Measurements from ENCODE around the gene CDC20B. TPM values are rescaled to one million over a fixed set of nuclear protein-coding genes. Genes with fewer than 3 reads are reported as not detected.

CDC20B gene
- total and polyA plus RNA-seq, 2 donors from 2014 or later, result 0.88 TPM; not detected in 1

- peak overlapping the region; percentile 58 to 64 (median 59) for H3K4me3 ChIP-seq (ENCODE audit: low read length in 3 of 3)
These were observed 782 bp upstream of the CDC20B start for GRCh38 chr5:55173687-55174230.

DNA sequence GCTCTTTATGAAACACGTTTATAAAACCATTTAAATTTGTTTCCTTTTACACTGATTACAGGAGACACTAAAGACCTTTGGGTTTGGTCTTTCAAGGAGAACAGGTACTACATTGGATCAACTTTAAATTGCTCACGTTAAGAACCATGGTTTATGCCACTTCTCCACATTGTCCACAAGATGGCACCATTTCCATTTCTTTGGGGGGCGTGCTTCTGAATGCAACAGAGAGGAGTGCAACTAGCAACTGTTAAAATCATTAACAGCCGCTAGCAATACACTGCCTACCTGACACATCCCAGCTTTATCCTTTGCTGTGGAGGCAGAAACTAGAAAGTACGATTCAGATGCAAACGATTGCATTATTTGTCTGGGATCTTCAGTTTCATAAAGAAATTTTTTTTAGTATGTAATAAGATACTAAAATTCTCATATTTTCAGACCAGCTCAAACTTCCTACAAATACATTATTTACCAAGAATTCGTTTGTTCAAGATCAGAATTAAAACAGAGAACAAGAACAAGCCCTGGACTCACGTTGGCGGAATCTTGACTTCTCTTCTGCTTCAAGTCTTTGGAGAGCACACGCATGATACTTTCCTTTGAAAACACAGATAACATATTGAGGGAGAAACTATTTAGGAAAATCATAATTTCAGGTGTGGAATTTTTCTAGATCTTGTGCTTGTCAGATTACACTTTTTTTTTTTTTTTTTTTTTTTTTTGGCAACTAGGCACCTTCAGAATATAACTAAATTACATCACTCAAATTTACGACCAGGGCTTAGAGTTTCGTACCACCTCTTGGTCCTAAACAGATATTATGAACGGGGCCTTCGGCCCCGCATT lies 702 bp downstream of the CDC20B start:
- TF ChIP-seq, protein P1, sequence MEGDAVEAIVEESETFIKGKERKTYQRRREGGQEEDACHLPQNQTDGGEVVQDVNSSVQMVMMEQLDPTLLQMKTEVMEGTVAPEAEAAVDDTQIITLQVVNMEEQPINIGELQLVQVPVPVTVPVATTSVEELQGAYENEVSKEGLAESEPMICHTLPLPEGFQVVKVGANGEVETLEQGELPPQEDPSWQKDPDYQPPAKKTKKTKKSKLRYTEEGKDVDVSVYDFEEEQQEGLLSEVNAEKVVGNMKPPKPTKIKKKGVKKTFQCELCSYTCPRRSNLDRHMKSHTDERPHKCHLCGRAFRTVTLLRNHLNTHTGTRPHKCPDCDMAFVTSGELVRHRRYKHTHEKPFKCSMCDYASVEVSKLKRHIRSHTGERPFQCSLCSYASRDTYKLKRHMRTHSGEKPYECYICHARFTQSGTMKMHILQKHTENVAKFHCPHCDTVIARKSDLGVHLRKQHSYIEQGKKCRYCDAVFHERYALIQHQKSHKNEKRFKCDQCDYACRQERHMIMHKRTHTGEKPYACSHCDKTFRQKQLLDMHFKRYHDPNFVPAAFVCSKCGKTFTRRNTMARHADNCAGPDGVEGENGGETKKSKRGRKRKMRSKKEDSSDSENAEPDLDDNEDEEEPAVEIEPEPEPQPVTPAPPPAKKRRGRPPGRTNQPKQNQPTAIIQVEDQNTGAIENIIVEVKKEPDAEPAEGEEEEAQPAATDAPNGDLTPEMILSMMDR (IDR thresholded peaks at IDR 0.05; ENCODE audit: borderline replicate concordance, extremely low read depth, insufficient read depth), result peak; percentile 83
- FAIRE-seq (peak; percentile 60), DNase-seq (peak in 4 of 5 donors; percentile 69 to 96 (median 82))
- Histone ChIP-seq H3K36me3 (ENCODE audit: control insufficient read depth in 2 of 3, insufficient read depth in 3 of 3, low read length in 3 of 3) (no peaks in the 10 kb centered on the region), H3K27me3 (ENCODE audit: control insufficient read depth, insufficient read depth, low read length) (peaks cover 33% of the 10 kb centered on the region), H3K9ac (ENCODE audit: low read length in 3 of 3) (peak overlapping the region in 1 of 3 donors; percentile 27), H3K27ac (ENCODE audit: low read depth in 2 of 2, low read length in 2 of 2) (no peak overlapping the region), H3K4me1 (ENCODE audit: control insufficient read depth in 2 of 3, insufficient read depth in 2 of 3, low read depth in 1 of 3, low read length in 3 of 3) (peaks cover 0 to 12% (median 3%) of the 10 kb centered on the region in 3 donors), H3K9me3 (ENCODE audit: control insufficient read depth in 2 of 3, insufficient read depth in 1 of 3, low read length in 3 of 3) (no peaks in the 10 kb centered on the region), H3K4me3 (ENCODE audit: low read length in 3 of 3) (peak overlapping the region in 2 of 3 donors; percentile 41 to 64)
- intact Hi-C loops (cut with DNase I), result no loop called here

More at GRCh38 chr5:55173687-55174230, 782 bp upstream of the CDC20B start:
- DNase-seq (no peak), FAIRE-seq (no peak)
- Histone ChIP-seq H3K9ac (ENCODE audit: low read length in 3 of 3) (peak overlapping the region in 1 of 3 donors; percentile 38), H3K4me1 (ENCODE audit: control insufficient read depth in 2 of 3, insufficient read depth in 2 of 3, low read depth in 1 of 3, low read length in 3 of 3) (peaks cover 0 to 12% (median 3%) of the 10 kb centered on the region in 3 donors), H3K9me3 (ENCODE audit: control insufficient read depth in 2 of 3, insufficient read depth in 1 of 3, low read length in 3 of 3) (no peaks in the 10 kb centered on the region), H3K27ac (ENCODE audit: low read depth in 2 of 2, low read length in 2 of 2) (no peak overlapping the region), H3K27me3 (ENCODE audit: control insufficient read depth, insufficient read depth, low read length) (peaks cover 39% of the 10 kb centered on the region), H3K36me3 (ENCODE audit: control insufficient read depth in 2 of 3, insufficient read depth in 3 of 3, low read length in 3 of 3) (no peaks in the 10 kb centered on the region)
- TF ChIP-seq, protein P1 (IDR thresholded peaks at IDR 0.05; ENCODE audit: borderline replicate concordance, extremely low read depth, insufficient read depth), result no peak
- intact Hi-C loops (cut with DNase I), result no loop called here

DNA sequence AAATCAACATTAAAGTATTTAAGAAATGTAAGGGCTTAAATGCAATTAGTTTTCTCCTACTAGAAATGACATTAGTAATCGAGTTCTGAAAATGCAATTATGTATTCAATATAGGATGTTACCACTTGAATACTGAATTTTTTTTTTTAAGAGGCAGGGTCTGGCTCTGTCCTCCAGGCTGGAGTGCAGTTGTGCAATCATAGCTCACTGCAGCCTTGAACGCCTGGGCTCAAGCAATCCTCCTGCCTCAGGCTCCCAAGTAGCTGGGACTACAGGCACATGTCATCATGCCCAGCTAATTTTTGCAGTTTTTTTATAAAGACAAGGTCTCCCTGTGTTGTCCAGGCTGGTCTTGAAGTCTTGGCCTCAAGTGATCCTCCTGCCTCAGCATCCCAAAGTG lies 1.5 kb downstream of the CDC20B start:
- intact Hi-C loops (cut with DNase I), result no loop called here

More for the DNA sequence above, 1.5 kb downstream of the CDC20B start:
- Histone ChIP-seq H3K4me3 (ENCODE audit: low read length in 3 of 3) (no peak overlapping the region), H3K36me3 (ENCODE audit: control insufficient read depth in 2 of 3, insufficient read depth in 3 of 3, low read length in 3 of 3) (no peaks in the 10 kb centered on the region), H3K9ac (ENCODE audit: low read length in 3 of 3) (no peak overlapping the region), H3K27me3 (ENCODE audit: control insufficient read depth, insufficient read depth, low read length) (peaks cover 26% of the 10 kb centered on the region), H3K9me3 (ENCODE audit: control insufficient read depth in 2 of 3, insufficient read depth in 1 of 3, low read length in 3 of 3) (no peaks in the 10 kb centered on the region), H3K27ac (ENCODE audit: low read depth in 2 of 2, low read length in 2 of 2) (no peak overlapping the region), H3K4me1 (ENCODE audit: control insufficient read depth in 2 of 3, insufficient read depth in 2 of 3, low read depth in 1 of 3, low read length in 3 of 3) (peaks cover 0 to 12% (median 3%) of the 10 kb centered on the region in 3 donors)
- TF ChIP-seq, protein P1 (IDR thresholded peaks at IDR 0.05; ENCODE audit: borderline replicate concordance, extremely low read depth, insufficient read depth), result no peak
- FAIRE-seq (no peak), DNase-seq (no peak)
